Measurements from ENCODE around the gene PHACTR1.

PHACTR1 gene

GRCh38 chr6:13053006-13053461, 336.5 kb downstream of the PHACTR1 start:
- no peaks in the 10 kb centered on the region for H3K9me3 ChIP-seq (ENCODE audit: low read depth, low read length)
- H3K27ac ChIP-seq, result no peak overlapping the region
- H3K4me3 ChIP-seq, result no peak overlapping the region
- no peak overlapping the region for H3K9ac ChIP-seq (ENCODE audit: insufficient read length)
- TF ChIP-seq EZH2 (IDR thresholded peaks at IDR 0.05) (no peak), FOXP2 (optimal IDR thresholded peaks at IDR 0.05; ENCODE audit: control extremely low read depth, extremely low read length, insufficient read depth) (no peak), POLR2AphosphoS5 (IDR thresholded peaks at IDR 0.05; ENCODE audit: borderline replicate concordance, low read depth, low read length) (no peak)
- H3K36me3 ChIP-seq (ENCODE audit: insufficient read depth, low read length), result no peaks in the 10 kb centered on the region
- no peak for DNase-seq (ENCODE audit: low read depth, low spot score)

GRCh38 chr6:13058051-13058450, 341.5 kb downstream of the PHACTR1 start:
- DNase-seq (ENCODE audit: low read depth, low spot score), result no peak
- TF ChIP-seq EZH2 (IDR thresholded peaks at IDR 0.05), result no peak
- no peak for TF ChIP-seq FOXP2 (optimal IDR thresholded peaks at IDR 0.05; ENCODE audit: control extremely low read depth, extremely low read length, insufficient read depth)
- TF ChIP-seq POLR2AphosphoS5 (IDR thresholded peaks at IDR 0.05; ENCODE audit: borderline replicate concordance, low read depth, low read length), result no peak
- H3K9me3 ChIP-seq (ENCODE audit: low read depth, low read length), result no peaks in the 10 kb centered on the region
- no peak overlapping the region for H3K27ac ChIP-seq
- no peaks in the 10 kb centered on the region for H3K36me3 ChIP-seq (ENCODE audit: insufficient read depth, low read length)
- no peak overlapping the region for H3K4me3 ChIP-seq
- no peak overlapping the region for H3K9ac ChIP-seq (ENCODE audit: insufficient read length)

GRCh38 chr6:13059026-13059425, 342.5 kb downstream of the PHACTR1 start:
- DNase-seq (ENCODE audit: low read depth, low spot score), result no peak
- Histone ChIP-seq H3K9ac (ENCODE audit: insufficient read length) (no peak overlapping the region), H3K9me3 (ENCODE audit: low read depth, low read length) (no peaks in the 10 kb centered on the region), H3K4me3 (no peak overlapping the region), H3K27ac (no peak overlapping the region), H3K36me3 (ENCODE audit: insufficient read depth, low read length) (no peaks in the 10 kb centered on the region)
- TF ChIP-seq POLR2AphosphoS5 (IDR thresholded peaks at IDR 0.05; ENCODE audit: borderline replicate concordance, low read depth, low read length) (no peak), EZH2 (IDR thresholded peaks at IDR 0.05) (no peak), FOXP2 (optimal IDR thresholded peaks at IDR 0.05; ENCODE audit: control extremely low read depth, extremely low read length, insufficient read depth) (no peak)

- no peak for DNase-seq (ENCODE audit: low read depth, low spot score)
- Histone ChIP-seq H3K9me3 (ENCODE audit: low read depth, low read length) (no peaks in the 10 kb centered on the region), H3K27ac (no peak overlapping the region), H3K9ac (ENCODE audit: insufficient read length) (no peak overlapping the region), H3K4me3 (no peak overlapping the region), H3K36me3 (ENCODE audit: insufficient read depth, low read length) (no peaks in the 10 kb centered on the region)
- no peak for TF ChIP-seq FOXP2 (optimal IDR thresholded peaks at IDR 0.05; ENCODE audit: control extremely low read depth, extremely low read length, insufficient read depth)
- TF ChIP-seq POLR2AphosphoS5 (IDR thresholded peaks at IDR 0.05; ENCODE audit: borderline replicate concordance, low read depth, low read length), result no peak
- TF ChIP-seq EZH2 (IDR thresholded peaks at IDR 0.05), result no peak
Observed at GRCh38 chr6:13063300-13063918, 346.8 kb downstream of the PHACTR1 start.

- Histone ChIP-seq H3K9ac (ENCODE audit: insufficient read length) (no peak overlapping the region), H3K36me3 (ENCODE audit: insufficient read depth, low read length) (no peaks in the 10 kb centered on the region), H3K27ac (no peak overlapping the region), H3K9me3 (ENCODE audit: low read depth, low read length) (no peaks in the 10 kb centered on the region), H3K4me3 (no peak overlapping the region)
- TF ChIP-seq EZH2 (IDR thresholded peaks at IDR 0.05), result no peak
- no peak for DNase-seq (ENCODE audit: low read depth, low spot score)
Observed at GRCh38 chr6:13065581-13065980, 349.0 kb downstream of the PHACTR1 start.

- TF ChIP-seq FOXP2 (optimal IDR thresholded peaks at IDR 0.05; ENCODE audit: control extremely low read depth, extremely low read length, insufficient read depth), result no peak
- no peak for TF ChIP-seq POLR2AphosphoS5 (IDR thresholded peaks at IDR 0.05; ENCODE audit: borderline replicate concordance, low read depth, low read length)
- no peak for DNase-seq (ENCODE audit: low read depth, low spot score)
- H3K27ac ChIP-seq, result no peak overlapping the region
- no peaks in the 10 kb centered on the region for H3K36me3 ChIP-seq (ENCODE audit: insufficient read depth, low read length)
- H3K4me3 ChIP-seq, result no peak overlapping the region
- H3K9me3 ChIP-seq (ENCODE audit: low read depth, low read length), result no peaks in the 10 kb centered on the region
- no peak overlapping the region for H3K9ac ChIP-seq (ENCODE audit: insufficient read length)
Observed at GRCh38 chr6:13066050-13066449, 349.5 kb downstream of the PHACTR1 start.

- H3K36me3 ChIP-seq (ENCODE audit: insufficient read depth, low read length), result no peaks in the 10 kb centered on the region
- H3K9me3 ChIP-seq (ENCODE audit: low read depth, low read length), result no peaks in the 10 kb centered on the region
- no peak for DNase-seq (ENCODE audit: low read depth, low spot score)
- TF ChIP-seq POLR2AphosphoS5 (IDR thresholded peaks at IDR 0.05; ENCODE audit: borderline replicate concordance, low read depth, low read length) (no peak), FOXP2 (optimal IDR thresholded peaks at IDR 0.05; ENCODE audit: control extremely low read depth, extremely low read length, insufficient read depth) (no peak), EZH2 (IDR thresholded peaks at IDR 0.05) (no peak)
- no peak overlapping the region for H3K4me3 ChIP-seq
- no peak overlapping the region for H3K27ac ChIP-seq
- no peak overlapping the region for H3K9ac ChIP-seq (ENCODE audit: insufficient read length)
Observed at GRCh38 chr6:13066820-13067219, 350.3 kb downstream of the PHACTR1 start.

GRCh38 chr6:13068586-13069210, 352.1 kb downstream of the PHACTR1 start:
- TF ChIP-seq FOXP2 (optimal IDR thresholded peaks at IDR 0.05; ENCODE audit: control extremely low read depth, extremely low read length, insufficient read depth) (no peak), POLR2AphosphoS5 (IDR thresholded peaks at IDR 0.05; ENCODE audit: borderline replicate concordance, low read depth, low read length) (no peak), EZH2 (IDR thresholded peaks at IDR 0.05) (no peak)
- no peaks in the 10 kb centered on the region for H3K36me3 ChIP-seq (ENCODE audit: insufficient read depth, low read length)
- no peaks in the 10 kb centered on the region for H3K9me3 ChIP-seq (ENCODE audit: low read depth, low read length)
- no peak overlapping the region for H3K9ac ChIP-seq (ENCODE audit: insufficient read length)
- no peak overlapping the region for H3K27ac ChIP-seq
- no peak overlapping the region for H3K4me3 ChIP-seq
- DNase-seq (ENCODE audit: low read depth, low spot score), result no peak

Measured in SK-N-MC (cell line).